Keratinocyte (primary cell): ENCODE results near the gene CAMK2D.

Experiments used
- EZH2 ChIP-seq: IDR thresholded peaks from one replicate; pipeline ENCODE4 v1.6.1; 2012; ENCODE audit warnings: inconsistent platforms, mild to moderate bottlenecking, low read length, moderate library complexity
- TF ChIP-seq, protein P1 (sequence below), 3 experiments: IDR thresholded peaks in 1 of 3; conservative IDR thresholded peaks in 1 of 3; optimal IDR thresholded peaks in 1 of 3; 2 replicates in 2 of 3; 3 replicates in 1 of 3; pipeline versions ENCODE3 to v1.5.1; 2011; ENCODE audit warnings: low read length in 3 of 3, mild to moderate bottlenecking in 3 of 3, moderate library complexity in 2 of 3, control low read depth in 1 of 3, inconsistent platforms in 1 of 3; ENCODE audit not compliant: insufficient read depth in 2 of 3; ENCODE audit errors: extremely low read depth in 1 of 3

DNA sequence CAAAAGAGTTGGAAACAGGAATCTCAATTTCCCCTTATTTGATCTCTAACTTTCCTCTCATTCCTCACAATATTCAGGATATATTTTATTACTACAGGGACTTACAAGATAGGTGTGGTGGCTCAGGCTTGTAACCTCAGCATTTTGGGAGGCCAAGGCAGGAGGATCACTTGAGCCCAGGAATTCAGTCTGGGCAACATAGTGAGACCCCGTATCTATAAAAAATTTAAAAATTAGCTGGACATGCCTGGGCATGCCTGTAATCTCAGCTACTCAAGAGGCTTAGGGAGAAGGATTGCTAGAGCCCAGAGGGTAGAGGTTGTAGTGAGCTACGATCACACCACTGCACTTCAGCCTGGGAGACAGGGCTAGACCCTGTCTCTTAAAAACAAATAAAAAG lies 200.4 kb downstream of the CAMK2D start:
- TF ChIP-seq, protein P1, sequence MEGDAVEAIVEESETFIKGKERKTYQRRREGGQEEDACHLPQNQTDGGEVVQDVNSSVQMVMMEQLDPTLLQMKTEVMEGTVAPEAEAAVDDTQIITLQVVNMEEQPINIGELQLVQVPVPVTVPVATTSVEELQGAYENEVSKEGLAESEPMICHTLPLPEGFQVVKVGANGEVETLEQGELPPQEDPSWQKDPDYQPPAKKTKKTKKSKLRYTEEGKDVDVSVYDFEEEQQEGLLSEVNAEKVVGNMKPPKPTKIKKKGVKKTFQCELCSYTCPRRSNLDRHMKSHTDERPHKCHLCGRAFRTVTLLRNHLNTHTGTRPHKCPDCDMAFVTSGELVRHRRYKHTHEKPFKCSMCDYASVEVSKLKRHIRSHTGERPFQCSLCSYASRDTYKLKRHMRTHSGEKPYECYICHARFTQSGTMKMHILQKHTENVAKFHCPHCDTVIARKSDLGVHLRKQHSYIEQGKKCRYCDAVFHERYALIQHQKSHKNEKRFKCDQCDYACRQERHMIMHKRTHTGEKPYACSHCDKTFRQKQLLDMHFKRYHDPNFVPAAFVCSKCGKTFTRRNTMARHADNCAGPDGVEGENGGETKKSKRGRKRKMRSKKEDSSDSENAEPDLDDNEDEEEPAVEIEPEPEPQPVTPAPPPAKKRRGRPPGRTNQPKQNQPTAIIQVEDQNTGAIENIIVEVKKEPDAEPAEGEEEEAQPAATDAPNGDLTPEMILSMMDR (optimal IDR thresholded peaks at IDR 0.05 in 1 of 3, IDR thresholded peaks at IDR 0.05 in 1 of 3, conservative IDR thresholded peaks at IDR 0.05 in 1 of 3; ENCODE audit: extremely low read depth in 1 of 3, insufficient read depth in 2 of 3, low read length in 3 of 3), result no peak
- TF ChIP-seq EZH2, result no peak
